ENCODE measurements around the gene RAB35.
"Not testable (repeated sequence)": the region's sequence is repeated elsewhere in the genome, so short reads cannot be mapped to it uniquely, and the experiment has no call there.

RAB35 gene

DNA sequence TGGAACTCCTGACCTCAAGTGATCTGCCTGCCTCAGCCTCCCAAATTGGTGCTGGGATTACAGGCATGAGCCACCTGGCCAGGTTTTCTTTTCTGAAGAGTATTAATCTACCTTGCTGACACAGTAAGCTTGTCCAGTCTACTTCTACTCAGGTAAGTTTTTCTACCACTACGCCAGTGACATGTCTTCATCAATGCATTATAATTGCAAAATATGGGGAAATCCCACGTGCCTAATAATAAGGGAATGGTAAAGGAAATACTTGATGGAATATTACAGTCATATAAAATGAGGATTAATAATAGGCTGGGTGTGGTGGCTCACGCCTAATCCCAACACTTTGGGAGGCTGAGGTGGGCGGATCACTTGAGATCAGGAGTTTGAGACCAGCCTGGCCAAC lies 62.3 kb downstream of the RAB35 start:
- no peak for DNase-seq

DNA sequence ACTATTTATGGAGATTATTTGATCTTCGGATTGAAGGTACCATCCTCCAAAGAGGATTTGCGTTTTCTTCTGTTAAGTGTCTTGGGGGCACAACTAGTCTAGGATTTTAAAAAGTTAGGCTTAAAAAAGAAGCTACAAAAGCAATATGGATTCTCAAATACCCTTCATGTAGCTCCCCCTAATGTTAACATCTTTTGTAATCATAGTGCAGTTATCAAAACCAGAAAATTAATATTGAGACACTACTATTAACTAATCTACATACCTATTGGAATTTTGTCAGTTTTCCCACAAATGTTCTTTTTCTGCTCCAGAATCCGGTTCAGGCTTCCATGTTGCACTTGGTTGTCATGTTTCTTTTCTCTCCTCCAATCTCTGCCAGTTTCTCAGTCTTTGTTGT lies 65.0 kb downstream of the RAB35 start:
- DNase-seq: no peak

DNA sequence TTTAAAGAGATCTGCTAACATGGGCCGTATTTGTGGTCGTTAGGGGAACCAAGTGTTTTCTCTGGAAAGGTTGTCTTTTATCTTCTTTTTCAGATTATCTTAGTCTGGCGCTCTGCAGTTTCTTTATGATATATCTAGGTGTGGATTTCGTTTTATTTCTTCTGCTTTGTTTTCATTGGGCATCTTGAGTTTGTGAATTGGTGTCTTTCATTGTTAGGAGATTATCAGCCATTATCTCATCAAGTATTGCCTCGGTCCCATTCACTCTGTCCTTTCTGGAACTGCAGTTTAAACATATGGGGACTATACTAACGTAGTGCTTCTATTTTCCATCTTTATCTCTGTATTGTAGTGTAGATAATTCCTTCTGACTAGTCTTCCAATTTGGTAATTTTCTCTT lies 67.1 kb downstream of the RAB35 start:
- no peak for DNase-seq

DNA sequence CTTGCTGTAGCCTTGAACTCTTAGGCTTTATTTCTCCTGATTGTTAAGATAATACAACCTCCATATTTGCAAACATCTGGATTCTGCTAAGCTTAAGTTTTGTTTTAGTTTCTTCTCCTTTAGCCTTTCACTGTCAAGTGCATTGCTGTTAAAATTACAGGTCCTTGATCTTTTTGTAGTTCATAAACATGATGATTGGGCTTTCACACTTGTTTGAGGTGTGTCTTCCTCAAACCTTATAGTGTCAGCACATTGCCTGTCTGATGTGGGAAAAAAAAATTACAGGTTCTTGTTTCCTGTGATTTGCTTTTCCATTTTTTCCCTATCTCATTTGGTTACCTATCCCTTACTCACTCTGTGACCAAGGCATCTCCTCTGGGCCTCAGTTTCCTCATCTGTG lies 68.3 kb downstream of the RAB35 start:
- no peak for DNase-seq

DNA sequence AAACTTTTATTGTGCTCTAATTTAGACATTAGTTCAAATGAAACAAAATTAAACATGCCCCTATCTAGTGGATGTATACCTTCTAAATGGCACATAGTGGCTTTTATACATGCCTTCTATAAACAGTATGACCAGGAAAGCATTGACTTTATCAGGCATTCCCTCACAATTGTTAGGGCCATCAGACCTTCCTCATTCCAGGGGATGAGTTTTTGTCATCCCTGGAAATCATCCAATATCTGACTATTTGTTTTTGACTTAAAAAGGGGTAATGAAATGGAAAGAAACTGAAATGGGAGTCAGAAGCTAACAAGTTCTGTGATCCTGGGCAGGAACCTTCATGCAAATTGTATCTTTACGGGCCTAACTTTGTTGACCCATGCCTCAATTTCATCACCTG lies 69.5 kb downstream of the RAB35 start:
- DNase-seq: no peak

DNA sequence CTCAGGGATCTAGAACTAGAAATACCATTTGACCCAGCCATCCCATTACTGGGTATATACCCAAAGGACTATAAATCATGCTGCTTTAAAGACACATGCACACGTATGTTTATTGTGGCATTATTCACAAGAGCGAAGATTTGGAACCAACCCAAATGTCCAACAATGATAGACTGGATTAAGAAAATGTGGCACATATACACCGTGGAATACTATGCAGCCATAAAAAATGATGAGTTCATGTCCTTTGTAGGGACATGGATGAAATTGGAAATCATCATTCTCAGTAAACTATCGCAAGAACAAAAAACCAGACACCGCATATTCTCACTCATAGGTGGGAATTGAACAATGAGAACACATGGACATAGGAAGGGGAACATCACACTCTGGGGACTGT lies 71.2 kb downstream of the RAB35 start:
- not testable (repeated sequence) for DNase-seq
